Mesodermal cell (in vitro differentiated cells): ENCODE results near the gene DCDC2.
"Not testable (repeated sequence)": the region's sequence is repeated elsewhere in the genome, so short reads cannot be mapped to it uniquely, and the experiment has no call there.

ENCODE experiments used
- H3K27ac ChIP-seq: 2 replicates; pipeline ENCODE4 v1.7.0; 2013; ENCODE audit warnings: mild to moderate bottlenecking, low read depth, low read length, moderate library complexity; ENCODE audit not compliant: severe bottlenecking
- H3K36me3 ChIP-seq: 2 replicates; pipeline ENCODE4 v1.7.1; 2013; ENCODE audit warnings: mild to moderate bottlenecking, low read length, moderate library complexity; ENCODE audit not compliant: control insufficient read depth, insufficient read depth
- H3K4me1 ChIP-seq: one replicate; pipeline ENCODE4 v1.7.1; 2013; ENCODE audit warnings: mild to moderate bottlenecking, low read length; ENCODE audit not compliant: insufficient read depth, control insufficient read depth, poor library complexity, severe bottlenecking
- H3K4me3 ChIP-seq: 2 replicates; pipeline ENCODE4 v1.7.0; 2013; ENCODE audit warnings: low read length, control low read depth, mild to moderate bottlenecking; ENCODE audit not compliant: insufficient read depth, poor library complexity, severe bottlenecking; ENCODE audit errors: extremely low read depth
- H3K9me3 ChIP-seq: 2 replicates; pipeline ENCODE4 v1.7.1; 2013; ENCODE audit warnings: mild to moderate bottlenecking, low read length, moderate library complexity; ENCODE audit not compliant: control insufficient read depth
- WGBS, 2 experiments: methylation state at CpG; one replicate each; pipeline ENCODE4 v1.1.5; 2013; ENCODE audit warnings: missing lambda C conversion rate in 2 of 2; ENCODE audit not compliant: insufficient coverage in 2 of 2; 5-methylcytosine and 5-hydroxymethylcytosine counted together

Gene DCDC2

GRCh38 chr6:24296944-24297343 lies 60.9 kb downstream of the DCDC2 start:
- WGBS, 2 experiments = no CpG with 5 or more reads among the region's 1 CpG
- Histone ChIP-seq H3K27ac (no peak overlapping the region), H3K36me3 (no peaks in the 10 kb centered on the region), H3K4me3 (no peak overlapping the region), H3K9me3 (no peaks in the 10 kb centered on the region), H3K4me1 (no peaks in the 10 kb centered on the region)

- H3K27ac ChIP-seq, H3K4me1 ChIP-seq, H3K9me3 ChIP-seq, H3K36me3 ChIP-seq, H3K4me3 ChIP-seq: not testable (repeated sequence)
- WGBS, 2 experiments = 83 to 100% methylated on average over 1 to 2 of the region's 2 CpGs
Measured at GRCh38 chr6:24293852-24294251, 64.0 kb downstream of the DCDC2 start.

- H3K4me3 ChIP-seq = no peak overlapping the region
- H3K9me3 ChIP-seq = no peaks in the 10 kb centered on the region
- H3K4me1 ChIP-seq = no peaks in the 10 kb centered on the region
- H3K27ac ChIP-seq = no peak overlapping the region
- 89 to 93% methylated on average over 3 to 5 of the region's 5 CpGs for WGBS, 2 experiments
- no peaks in the 10 kb centered on the region for H3K36me3 ChIP-seq
Measured at GRCh38 chr6:24287239-24287638, 70.6 kb downstream of the DCDC2 start.

- 85 to 97% methylated on average over 5 to 9 of the region's 10 CpGs for WGBS, 2 experiments
Measured at GRCh38 chr6:24284006-24284405, 73.9 kb downstream of the DCDC2 start.

GRCh38 chr6:24283043-24283985 lies 74.5 kb downstream of the DCDC2 start:
- Histone ChIP-seq H3K4me3 (no peak overlapping the region), H3K36me3 (no peaks in the 10 kb centered on the region), H3K27ac (no peak overlapping the region), H3K9me3 (no peaks in the 10 kb centered on the region), H3K4me1 (no peaks in the 10 kb centered on the region)
- 29 to 49% methylated on average over 4 to 9 of the region's 10 CpGs for WGBS, 2 experiments

More at GRCh38 chr6:24284006-24284405, 73.9 kb downstream of the DCDC2 start:
- Histone ChIP-seq H3K27ac (no peak overlapping the region), H3K4me1 (no peaks in the 10 kb centered on the region), H3K4me3 (no peak overlapping the region), H3K9me3 (no peaks in the 10 kb centered on the region), H3K36me3 (no peaks in the 10 kb centered on the region)

GRCh38 chr6:24274441-24275083 lies 83.3 kb downstream of the DCDC2 start:
- WGBS, 2 experiments = no CpG with 5 or more reads among the region's 1 CpG
- H3K9me3 ChIP-seq = no peaks in the 10 kb centered on the region
- H3K27ac ChIP-seq = no peak overlapping the region
- H3K4me3 ChIP-seq = no peak overlapping the region
- no peaks in the 10 kb centered on the region for H3K4me1 ChIP-seq
- H3K36me3 ChIP-seq = no peaks in the 10 kb centered on the region

- H3K27ac ChIP-seq = no peak overlapping the region
- H3K36me3 ChIP-seq = no peaks in the 10 kb centered on the region
- H3K9me3 ChIP-seq = no peaks in the 10 kb centered on the region
- H3K4me1 ChIP-seq = no peaks in the 10 kb centered on the region
- WGBS, 2 experiments = 85 to 86% methylated on average over 3 to 4 of the region's 7 CpGs
- no peak overlapping the region for H3K4me3 ChIP-seq
Measured at GRCh38 chr6:24273096-24273870, 84.6 kb downstream of the DCDC2 start.

GRCh38 chr6:24272553-24272952 lies 85.3 kb downstream of the DCDC2 start:
- Histone ChIP-seq H3K4me3 (no peak overlapping the region), H3K36me3 (no peaks in the 10 kb centered on the region), H3K4me1 (no peaks in the 10 kb centered on the region), H3K27ac (no peak overlapping the region), H3K9me3 (no peaks in the 10 kb centered on the region)

GRCh38 chr6:24272148-24272547 lies 85.7 kb downstream of the DCDC2 start:
- no CpG with 5 or more reads among the region's 1 CpG for WGBS, 2 experiments
- Histone ChIP-seq H3K4me3 (no peak overlapping the region), H3K4me1 (no peaks in the 10 kb centered on the region), H3K9me3 (no peaks in the 10 kb centered on the region), H3K36me3 (no peaks in the 10 kb centered on the region), H3K27ac (no peak overlapping the region)

GRCh38 chr6:24270011-24270410 lies 87.8 kb downstream of the DCDC2 start:
- 75 to 100% methylated on average over 1 of the region's 1 CpG for WGBS, 2 experiments

More at GRCh38 chr6:24270011-24270410, 87.8 kb downstream of the DCDC2 start:
- no peak overlapping the region for H3K27ac ChIP-seq
- H3K4me1 ChIP-seq = no peaks in the 10 kb centered on the region
- H3K4me3 ChIP-seq = no peak overlapping the region
- no peaks in the 10 kb centered on the region for H3K9me3 ChIP-seq
- no peaks in the 10 kb centered on the region for H3K36me3 ChIP-seq
